ENCODE data around the gene CTIF.

The CTIF gene

DNA sequence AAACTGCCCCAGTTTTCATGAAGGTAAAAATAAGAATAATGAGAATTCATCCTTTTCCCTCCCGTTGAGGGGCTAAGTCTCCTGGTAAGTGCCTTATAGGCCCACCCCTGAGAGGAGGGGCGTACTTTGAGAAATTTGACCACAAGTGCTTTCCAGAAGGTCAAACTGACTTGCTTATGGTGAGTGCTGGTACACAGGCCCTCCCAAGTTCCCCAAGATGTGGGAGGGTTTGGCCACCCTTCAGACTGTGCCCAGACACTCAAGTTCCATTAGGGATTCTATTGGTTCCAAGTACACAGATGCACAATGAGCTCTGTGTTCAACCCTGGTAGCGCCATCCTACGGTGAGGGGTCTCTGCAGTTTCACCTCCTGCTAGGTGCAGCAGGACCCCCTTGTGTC lies 205.1 kb downstream of the CTIF start:
- TF ChIP-seq, protein P1, sequence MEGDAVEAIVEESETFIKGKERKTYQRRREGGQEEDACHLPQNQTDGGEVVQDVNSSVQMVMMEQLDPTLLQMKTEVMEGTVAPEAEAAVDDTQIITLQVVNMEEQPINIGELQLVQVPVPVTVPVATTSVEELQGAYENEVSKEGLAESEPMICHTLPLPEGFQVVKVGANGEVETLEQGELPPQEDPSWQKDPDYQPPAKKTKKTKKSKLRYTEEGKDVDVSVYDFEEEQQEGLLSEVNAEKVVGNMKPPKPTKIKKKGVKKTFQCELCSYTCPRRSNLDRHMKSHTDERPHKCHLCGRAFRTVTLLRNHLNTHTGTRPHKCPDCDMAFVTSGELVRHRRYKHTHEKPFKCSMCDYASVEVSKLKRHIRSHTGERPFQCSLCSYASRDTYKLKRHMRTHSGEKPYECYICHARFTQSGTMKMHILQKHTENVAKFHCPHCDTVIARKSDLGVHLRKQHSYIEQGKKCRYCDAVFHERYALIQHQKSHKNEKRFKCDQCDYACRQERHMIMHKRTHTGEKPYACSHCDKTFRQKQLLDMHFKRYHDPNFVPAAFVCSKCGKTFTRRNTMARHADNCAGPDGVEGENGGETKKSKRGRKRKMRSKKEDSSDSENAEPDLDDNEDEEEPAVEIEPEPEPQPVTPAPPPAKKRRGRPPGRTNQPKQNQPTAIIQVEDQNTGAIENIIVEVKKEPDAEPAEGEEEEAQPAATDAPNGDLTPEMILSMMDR (IDR thresholded peaks at IDR 0.05; ENCODE audit: insufficient read depth, low read depth, low read length, missing control alignments), result no peak
- H3K4me3 ChIP-seq (ENCODE audit: low read length), result no peak overlapping the region
- no peak for DNase-seq (ENCODE audit: low read depth)

DNA sequence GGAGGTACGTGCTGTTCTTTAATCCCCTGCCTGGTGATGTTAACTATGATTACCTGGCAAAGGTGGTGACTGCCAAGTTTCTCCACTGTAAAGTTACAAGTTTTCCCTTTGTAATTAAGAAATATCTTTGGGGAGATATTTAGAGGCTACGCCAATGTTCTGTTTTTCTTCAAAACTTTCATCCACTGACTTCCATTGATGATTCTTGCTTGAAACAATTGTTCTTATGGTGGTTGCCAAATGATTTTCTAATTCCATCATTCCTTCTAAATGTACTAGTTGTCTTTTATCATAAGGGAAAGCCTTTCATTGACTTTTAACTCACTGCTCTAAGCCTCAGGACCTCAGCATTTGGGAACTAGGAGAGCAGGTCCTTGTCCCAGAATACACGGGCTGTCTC lies 206.5 kb downstream of the CTIF start:
- no peak for DNase-seq (ENCODE audit: low read depth)
- no peak overlapping the region for H3K4me3 ChIP-seq (ENCODE audit: low read length)
- TF ChIP-seq, protein P1 (IDR thresholded peaks at IDR 0.05; ENCODE audit: insufficient read depth, low read depth, low read length, missing control alignments), result no peak

DNA sequence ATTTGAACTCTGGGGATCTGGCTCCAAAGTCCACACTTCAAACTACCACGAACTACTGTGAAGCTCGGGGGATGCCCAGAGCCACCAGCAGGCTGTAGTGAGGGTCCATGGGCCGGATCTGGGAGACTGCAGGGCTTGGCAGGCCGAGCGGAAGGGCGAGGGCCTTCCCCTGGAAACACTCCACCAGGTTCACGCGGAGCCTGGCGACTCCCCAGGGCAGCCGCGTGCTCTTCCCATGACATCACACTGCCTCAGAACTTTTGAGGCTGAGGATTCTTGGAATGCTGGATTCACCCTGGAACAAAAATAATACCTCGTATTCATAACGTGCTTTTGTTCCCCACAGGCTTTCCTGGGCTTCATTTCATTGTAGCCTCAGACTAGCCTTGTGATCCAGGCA lies 210.9 kb downstream of the CTIF start:
- peak; percentile 32 for DNase-seq (ENCODE audit: low read depth)
- TF ChIP-seq, protein P1 (IDR thresholded peaks at IDR 0.05; ENCODE audit: insufficient read depth, low read depth, low read length, missing control alignments), result no peak
- H3K4me3 ChIP-seq (ENCODE audit: low read length), result no peak overlapping the region

DNA sequence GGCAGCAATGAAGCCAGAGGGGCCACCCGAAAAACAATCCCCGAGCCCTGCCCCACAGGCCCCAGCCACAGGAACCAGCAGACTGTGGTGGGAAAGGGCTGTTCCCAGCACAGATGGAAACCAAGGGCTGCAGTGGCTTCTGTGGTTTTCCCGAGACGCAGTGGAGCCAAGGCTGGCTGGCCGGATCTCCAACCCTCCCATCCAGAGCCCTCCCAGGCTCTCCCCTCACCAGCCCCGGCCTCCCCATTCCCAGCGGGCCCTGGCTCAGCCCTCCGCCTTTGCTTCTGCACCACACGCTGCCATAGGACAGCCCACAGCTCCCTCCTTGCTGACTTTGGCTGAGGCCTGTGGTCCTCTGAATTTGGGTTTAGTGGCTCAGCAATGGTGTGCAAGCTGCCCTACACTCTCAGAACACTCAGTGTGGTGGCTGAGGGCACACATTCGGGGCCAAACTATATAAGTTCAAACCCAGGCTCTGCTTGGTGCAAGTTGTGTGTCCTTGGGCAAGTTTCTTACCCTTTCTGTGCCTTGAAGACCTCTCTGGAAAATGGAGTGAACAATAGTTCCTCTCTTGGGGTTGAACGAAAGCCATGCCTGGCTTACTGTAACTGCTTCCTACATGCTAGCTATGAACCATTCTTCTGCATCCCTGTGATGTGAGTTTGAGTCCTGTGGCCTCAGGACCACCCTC lies 211.8 kb downstream of the CTIF start:
- TF ChIP-seq, protein P1 (IDR thresholded peaks at IDR 0.05; ENCODE audit: insufficient read depth, low read depth, low read length, missing control alignments), result no peak
- no peak overlapping the region for H3K4me3 ChIP-seq (ENCODE audit: low read length)
- DNase-seq (ENCODE audit: low read depth), result no peak

DNA sequence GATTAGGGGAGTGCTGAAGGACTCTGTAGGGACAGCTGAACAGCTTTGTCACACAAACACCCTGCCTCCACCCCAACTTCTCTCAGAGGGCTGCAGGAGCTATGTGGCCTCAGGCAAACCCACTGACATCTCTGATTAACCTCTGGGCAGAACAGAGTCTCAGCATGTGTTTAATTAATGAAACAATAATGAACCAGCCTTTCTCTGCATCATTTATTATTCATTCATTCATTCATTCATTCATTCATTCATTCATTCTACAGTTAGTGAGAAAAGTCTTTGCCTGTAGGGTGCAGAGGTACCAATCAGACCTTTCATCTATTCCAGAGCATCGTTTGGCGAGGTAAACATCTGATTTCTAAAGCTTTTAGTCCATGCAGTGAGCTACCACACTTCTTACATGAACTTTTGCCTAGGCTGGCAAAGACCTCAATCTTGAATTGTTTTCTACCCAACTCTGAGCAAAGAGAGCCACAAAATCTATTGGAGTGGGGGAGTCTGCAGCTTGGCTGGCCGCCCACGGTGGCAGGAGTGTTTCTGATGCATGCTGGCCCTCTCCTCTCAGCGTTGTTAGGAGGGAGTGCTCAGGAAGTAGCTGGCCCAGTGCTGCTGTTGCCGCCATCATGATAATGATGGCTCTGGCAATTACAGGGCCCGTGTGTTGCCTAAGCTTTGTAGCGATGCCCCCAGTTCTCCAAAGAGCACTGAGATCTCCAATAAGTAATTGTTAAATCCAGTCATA lies 213.1 kb downstream of the CTIF start:
- TF ChIP-seq, protein P1 (IDR thresholded peaks at IDR 0.05; ENCODE audit: insufficient read depth, low read depth, low read length, missing control alignments), result no peak
- DNase-seq (ENCODE audit: low read depth), result no peak
- no peak overlapping the region for H3K4me3 ChIP-seq (ENCODE audit: low read length)

DNA sequence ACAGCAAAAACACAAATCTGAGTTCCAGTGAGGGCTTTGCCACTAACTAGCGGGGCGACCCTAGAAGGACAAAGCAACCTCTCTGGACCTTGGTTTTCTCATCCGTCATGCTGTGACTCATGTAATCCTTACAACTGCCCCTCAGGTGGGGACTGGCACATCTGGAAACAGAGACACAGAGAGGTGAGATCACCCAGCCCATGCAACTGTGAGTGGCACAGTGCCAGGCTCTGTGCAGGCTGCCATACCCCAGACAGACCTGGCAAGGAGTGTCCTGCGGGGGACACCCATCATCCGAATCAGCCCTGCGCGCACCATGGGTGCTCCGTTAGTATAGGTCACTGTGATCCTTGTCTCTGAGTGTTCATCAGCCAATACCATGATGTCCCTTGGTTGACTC lies 213.6 kb downstream of the CTIF start:
- TF ChIP-seq, protein P1 (IDR thresholded peaks at IDR 0.05; ENCODE audit: insufficient read depth, low read depth, low read length, missing control alignments), result no peak
- peak; percentile 33 for DNase-seq (ENCODE audit: low read depth)
- H3K4me3 ChIP-seq (ENCODE audit: low read length), result no peak overlapping the region
